K562 (cell line): ENCODE results near the gene TRIP12. TPM values are rescaled to one million over a fixed set of nuclear protein-coding genes. Genes with fewer than 3 reads are reported as not detected.

Experiments used
- ATAC-seq: fragments of 200-7000 bp; cut with Tn5 transposase; 3 replicates; pipeline ENCODE4 v1.9.1; 2020; ENCODE audit warnings: moderate library complexity
- BruUV-seq: library from RNA; stranded (reverse); fragments of 400-500 nt; replicated peaks from 2 replicates; lab custom pipeline; 2021; lab: Mats Ljungman, UMichigan
- CTCF ChIA-PET: fragments of 300-600 bp; formaldehyde crosslinking; extraction: SDS; loops from one replicate; lab custom pipeline; 2021; ENCODE audit warnings: low intra/inter-chr PET ratio; lab: Yijun Ruan, JAX
- POLR2A ChIA-PET: fragments of 300-600, 350-650 bp; sonication (Branson Sonifier 250); formaldehyde crosslinking; extraction: SDS; loops from one replicate; lab custom pipeline; 2021; ENCODE audit warnings: antibody characterized with exemption, inconsistent platforms; lab: Yijun Ruan, JAX
- DNase-seq, 4 experiments: peaks; one replicate each; pipeline versions ENCODE4 v3.0.0 to v3.0.0-alpha.2; 2011 to 2018; ENCODE audit warnings: low spot score in 3 of 4, mixed read lengths in 3 of 4; ENCODE audit errors: extremely low read depth in 1 of 4
- FAIRE-seq: peaks from 2 replicates; lab custom pipeline; 2011; peaks lifted over from hg19 to GRCh38; lab: Jason Lieb, UNC
- H2AFZ ChIP-seq: 2 replicates; pipeline ENCODE4 v1.6.0; 2011; ENCODE audit warnings: low read depth, low read length, control low read depth, inconsistent platforms
- H3K27ac ChIP-seq: fragments of 200-600 bp; 3 replicates; pipeline ENCODE4 v1.8.0; 2011; ENCODE audit warnings: low read depth, mild to moderate bottlenecking, control low read depth, inconsistent platforms, low read length, moderate library complexity, mixed read lengths; ENCODE audit errors: extremely low read depth
- H3K27me3 ChIP-seq, 2 experiments: fragments of 300-600 bp in 1 of 2; 2 replicates in 1 of 2; 3 replicates in 1 of 2; pipeline versions ENCODE4 v1.6.0 to v1.8.0; 2011; ENCODE audit warnings: inconsistent platforms in 2 of 2, low read length in 2 of 2, mild to moderate bottlenecking in 1 of 2, mixed read lengths in 1 of 2, moderate library complexity in 1 of 2; ENCODE audit not compliant: control insufficient read depth in 2 of 2, insufficient read depth in 2 of 2
- H3K36me3 ChIP-seq: fragments of 300-600 bp; 3 replicates; pipeline ENCODE4 v1.8.0; 2011; ENCODE audit warnings: mild to moderate bottlenecking, low read length, inconsistent platforms; ENCODE audit not compliant: control insufficient read depth, insufficient read depth
- H3K4me1 ChIP-seq, 2 experiments: fragments of 200-600 bp in 1 of 2; replicated peaks in 1 of 2; 2 replicates in 1 of 2; 3 replicates in 1 of 2; pipeline versions ENCODE4 v1.5.1 to v1.8.0; 2011; ENCODE audit warnings: inconsistent platforms in 2 of 2, low read length in 2 of 2, mild to moderate bottlenecking in 1 of 2, mixed read lengths in 1 of 2, moderate library complexity in 1 of 2; ENCODE audit not compliant: control insufficient read depth in 2 of 2, insufficient read depth in 2 of 2
- H3K4me2 ChIP-seq: 2 replicates; pipeline ENCODE4 v1.6.1; 2011; ENCODE audit warnings: low read length, control low read depth, inconsistent platforms, mixed read lengths; ENCODE audit not compliant: insufficient read depth
- H3K4me3 ChIP-seq: fragments of 200-600 bp; sonication (generic), shearing (Covaris generic); 2 replicates; pipeline ENCODE4 v1.5.1; 2016; ENCODE audit warnings: control low read depth, inconsistent platforms
- H3K79me2 ChIP-seq: fragments of 200-600 bp; 3 replicates; pipeline ENCODE4 v1.8.0; 2011; ENCODE audit warnings: low read length, inconsistent platforms; ENCODE audit not compliant: control insufficient read depth, insufficient read depth
- H3K9ac ChIP-seq, 2 experiments: 2 replicates each; pipeline versions ENCODE4 v1.6.0 to v1.6.1; 2011; ENCODE audit warnings: low read depth in 2 of 2, low read length in 2 of 2, control low read depth in 1 of 2, inconsistent platforms in 1 of 2, mild to moderate bottlenecking in 1 of 2, mixed read lengths in 1 of 2; ENCODE audit not compliant: insufficient read depth in 1 of 2
- H3K9me1 ChIP-seq: one replicate; pipeline ENCODE4 v1.6.0; 2011; ENCODE audit warnings: inconsistent platforms, mild to moderate bottlenecking, low read length, moderate library complexity; ENCODE audit not compliant: control insufficient read depth, insufficient read depth
- H3K9me3 ChIP-seq: replicated peaks from 2 replicates; pipeline ENCODE4 v1.5.1; 2011; ENCODE audit warnings: low read depth, low read length, inconsistent platforms; ENCODE audit not compliant: control insufficient read depth, insufficient read depth
- H4K20me1 ChIP-seq: replicated peaks from 2 replicates; pipeline ENCODE4 v1.6.1; 2011; ENCODE audit warnings: low read length, inconsistent platforms, mixed read lengths; ENCODE audit not compliant: control insufficient read depth, insufficient read depth
- BRD9 ChIP-seq: fragments of 450-650 bp; IDR thresholded peaks from 2 replicates; pipeline ENCODE4 v1.6.1; 2018; ENCODE audit warnings: low read depth; ENCODE audit not compliant: partially characterized antibody
- KAT8 ChIP-seq: fragments of 450-650 bp; IDR thresholded peaks from 2 replicates; pipeline ENCODE4 v1.6.1; 2016; ENCODE audit warnings: low read depth, mild to moderate bottlenecking
- NR2C2 ChIP-seq, 2 experiments: fragments of 200-800 bp in 1 of 2; sonication (Bioruptor generic) in 1 of 2; sonication (generic) in 1 of 2; formaldehyde crosslinking in 1 of 2; IDR thresholded peaks; 2 replicates each; pipeline versions ENCODE4 v1.6.1 to v1.8.0; 2016 to 2022; ENCODE audit warnings: mild to moderate bottlenecking in 1 of 2, missing compliant biosample characterization in 1 of 2, missing genetic modification characterization in 1 of 2, missing genetic modification reagents in 1 of 2
- RBM17 ChIP-seq: fragments of 200-400 bp; formaldehyde crosslinking; IDR thresholded peaks from 2 replicates; pipeline ENCODE4 v1.6.1; 2017; ENCODE audit warnings: low read depth, mild to moderate bottlenecking, low read length, borderline replicate concordance
- RUNX1 ChIP-seq: sonication (generic); IDR thresholded peaks from 2 replicates; pipeline ENCODE4 v1.6.1; 2016; ENCODE audit warnings: antibody characterized with exemption, low read depth
- TCFL5 ChIP-seq: fragments of 250-450 bp; sonication (Bioruptor Pico); conservative IDR thresholded peaks from 2 replicates; pipeline ENCODE4 v1.6.1; 2021; ENCODE audit warnings: mild to moderate bottlenecking, moderate library complexity, matching md5 sums
- ZC3H11A ChIP-seq: IDR thresholded peaks from 2 replicates; pipeline ENCODE4 v1.6.1; 2012; ENCODE audit warnings: low read depth, low read length, improper control_type of control experiment
- ZNF146 ChIP-seq: IDR thresholded peaks from one replicate; pipeline ENCODE4 v1.6.1; 2018; ENCODE audit warnings: missing compliant biosample characterization; ENCODE audit not compliant: unreplicated experiment
- ZNF282 ChIP-seq: sonication (generic); formaldehyde crosslinking; IDR thresholded peaks from 2 replicates; pipeline ENCODE4 v1.8.1; 2023; ENCODE audit warnings: missing genetic modification reagents
- ZNF668 ChIP-seq: fragments of 250-450 bp; sonication (Bioruptor Pico); IDR thresholded peaks from 2 replicates; pipeline ENCODE4 v1.8.0; 2022; ENCODE audit warnings: mild to moderate bottlenecking, inconsistent platforms
- WGBS: fragments of 100-300 bp; shearing (Covaris generic); methylation state at CpG from one replicate; pipeline ENCODE4 v1.1.6; 2016; ENCODE audit warnings: low coverage, mixed read lengths; ENCODE audit not compliant: insufficient coverage; ENCODE audit errors: missing lambda C conversion rate; 5-methylcytosine and 5-hydroxymethylcytosine counted together
- in situ Hi-C: fragments of 300-500 bp; cut with MboI; formaldehyde crosslinking; loops from 4 replicates; pipeline ENCODE4 v1.15.0; 2018; ENCODE audit warnings: inconsistent platforms, mixed read lengths
- intact Hi-C: fragments of 100-400 bp; cut with micrococcal nuclease; formaldehyde crosslinking; loops from 2 replicates; pipeline ENCODE4 v1.14.2; 2022
- polyA plus RNA-seq, 8 experiments: library from polyadenylated mRNA; depleted of rRNA in 4 of 8; stranded (reverse) in 5 of 8; unstranded in 3 of 8; fragments of >200 nt; fragmentation: Nextera tagmentation in 2 of 8; fragmentation: Illumina TruSeq in 1 of 8; extraction: Ambion mirVana in 2 of 8; extraction: Trizol in 1 of 8; gene quantifications; 2 replicates each; pipeline versions ENCODE4 v1.2.1 to v1.2.3, GENCODE V29; 2011 to 2014; ENCODE audit warnings: inconsistent platforms in 1 of 8, missing spikeins in 1 of 8
- total RNA-seq, 7 experiments: library from RNA; depleted of rRNA in 6 of 7; stranded (reverse); fragments of >200 nt in 6 of 7; fragmentation: Illumina TruSeq in 2 of 7; extraction: Trizol in 2 of 7; gene quantifications; 2 replicates each; pipeline versions ENCODE4 v1.2.1 to v1.2.3, GENCODE V29; 2011 to 2021; ENCODE audit warnings: low replicate concordance in 1 of 7
- TF ChIP-seq, protein P1 (sequence below): fragments of 450-650 bp; formaldehyde crosslinking; IDR thresholded peaks from 2 replicates; pipeline ENCODE4 v1.4.0; 2020; ENCODE audit warnings: mild to moderate bottlenecking, moderate library complexity

TRIP12 gene
- total and polyA plus RNA-seq, 9 of the 15 experiments (the other 6 are each of a cell fraction or from before 2014, with no cell fraction given) = 15.2 to 131 (median 80.1) TPM

DNA sequence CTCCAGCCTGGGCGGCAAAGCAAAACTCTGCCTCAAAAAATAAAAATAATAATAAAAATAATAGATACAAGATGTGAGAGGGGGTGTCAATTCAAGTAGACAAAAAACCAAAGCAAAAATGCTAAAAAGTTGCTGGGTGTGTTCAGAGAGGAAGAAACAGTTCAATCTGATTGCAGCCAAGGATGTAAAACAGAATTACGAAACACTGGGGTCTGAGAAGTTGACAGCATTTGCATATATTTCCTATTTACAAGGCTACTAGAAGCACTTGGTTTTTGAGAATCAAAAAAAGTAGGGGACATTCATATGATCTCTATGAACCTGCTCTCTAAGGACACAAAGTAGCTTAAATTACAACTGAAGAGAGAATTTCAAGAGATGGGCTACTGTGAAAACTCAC lies 7.6 kb downstream of the TRIP12 start:
- DNase-seq = no peak
- Histone ChIP-seq H3K4me3 (no peak overlapping the region), H3K27me3 (no peaks in the 10 kb centered on the region), H3K9me1 (no peaks in the 10 kb centered on the region), H2AFZ (no peak overlapping the region), H3K4me2 (no peak overlapping the region), H3K27ac (no peak overlapping the region), H3K9me3 (no peaks in the 10 kb centered on the region), H3K79me2 (peaks cover 97% of the 10 kb centered on the region), H3K36me3 (peaks cover 37% of the 10 kb centered on the region), H3K4me1 (peaks cover 0 to 2% of the 10 kb centered on the region in 2 experiments; a peak in 3 of 5 replicates), H4K20me1 (no peaks in the 10 kb centered on the region), H3K9ac (no peak overlapping the region)
- intact Hi-C loops = no loop called here
- 85% methylated on average over 2 of the region's 2 CpGs for WGBS
- ChIA-PET CTCF (no interaction called here), POLR2A (no interaction called here)
- no peak for TF ChIP-seq KAT8
- TF ChIP-seq BRD9 = no peak
- no peak for TF ChIP-seq ZNF282 (CRISPR knock-in tag)
- no peak for TF ChIP-seq ZNF146 (CRISPR knock-in tag)
- no peak for TF ChIP-seq ZNF668 (CRISPR knock-in tag)
- no peak for TF ChIP-seq RUNX1
- TF ChIP-seq ZC3H11A = no peak
- no peak for TF ChIP-seq TCFL5
- TF ChIP-seq RBM17 = no peak
- no peak for TF ChIP-seq NR2C2 (CRISPR knock-in tag; IDR thresholded peaks at IDR 0.05)
- TF ChIP-seq NR2C2 (tag; IDR thresholded peaks at IDR 0.05) = no peak
- TF ChIP-seq, protein P1, sequence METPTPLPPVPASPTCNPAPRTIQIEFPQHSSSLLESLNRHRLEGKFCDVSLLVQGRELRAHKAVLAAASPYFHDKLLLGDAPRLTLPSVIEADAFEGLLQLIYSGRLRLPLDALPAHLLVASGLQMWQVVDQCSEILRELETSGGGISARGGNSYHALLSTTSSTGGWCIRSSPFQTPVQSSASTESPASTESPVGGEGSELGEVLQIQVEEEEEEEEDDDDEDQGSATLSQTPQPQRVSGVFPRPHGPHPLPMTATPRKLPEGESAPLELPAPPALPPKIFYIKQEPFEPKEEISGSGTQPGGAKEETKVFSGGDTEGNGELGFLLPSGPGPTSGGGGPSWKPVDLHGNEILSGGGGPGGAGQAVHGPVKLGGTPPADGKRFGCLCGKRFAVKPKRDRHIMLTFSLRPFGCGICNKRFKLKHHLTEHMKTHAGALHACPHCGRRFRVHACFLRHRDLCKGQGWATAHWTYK = no peak
- no TSS peak for BruUV-seq
- FAIRE-seq = no peak
- in situ Hi-C loops = no loop called here
- no peak for ATAC-seq
